Endothelial cell of umbilical vein (primary cell): ENCODE measurements around the gene NELFB. TPM values are rescaled to one million over a fixed set of nuclear protein-coding genes. Genes with fewer than 3 reads are reported as not detected.

Experiments used
- BruUV-seq: library from RNA; stranded (reverse); fragments of 400-500 nt; replicated peaks from 2 replicates; lab custom pipeline; 2021; lab: Mats Ljungman, UMichigan
- CTCF ChIA-PET: fragments of 300-600, 350-600 bp; sonication (Branson Sonifier 250); formaldehyde crosslinking; loops from one replicate; lab custom pipeline; 2021; ENCODE audit warnings: antibody characterized with exemption, inconsistent platforms; lab: Charles Lee
- POLR2A ChIA-PET: fragments of 300-600, 350-600 bp; sonication (Branson Sonifier 250); formaldehyde crosslinking; loops from one replicate; lab custom pipeline; 2021; ENCODE audit warnings: antibody characterized with exemption, inconsistent platforms; lab: Charles Lee
- DNase-seq: peaks from one replicate; pipeline ENCODE4 v3.0.0-alpha.2; 2011; ENCODE audit warnings: low read depth, low spot score
- FAIRE-seq: peaks from 2 replicates; lab custom pipeline; 2011; peaks lifted over from hg19 to GRCh38; lab: Jason Lieb, UNC
- H2AFZ ChIP-seq: 2 replicates; pipeline ENCODE4 v1.6.0; 2012; ENCODE audit warnings: low read depth, low read length, control low read depth, inconsistent platforms
- H3K27ac ChIP-seq: 2 replicates; pipeline ENCODE4 v1.5.1; 2011; ENCODE audit warnings: low read depth, mild to moderate bottlenecking, control low read depth, low read length, moderate library complexity; ENCODE audit not compliant: insufficient read depth
- H3K27me3 ChIP-seq, 2 experiments: 2 replicates each; pipeline versions ENCODE4 v1.6.0 to v1.6.1; 2011; ENCODE audit warnings: low read length in 2 of 2, mixed read lengths in 1 of 2; ENCODE audit not compliant: control insufficient read depth in 2 of 2, insufficient read depth in 2 of 2
- H3K36me3 ChIP-seq, 2 experiments: 2 replicates in 1 of 2; 3 replicates in 1 of 2; pipeline ENCODE4 v1.5.1; 2011; ENCODE audit warnings: low read length in 2 of 2, mild to moderate bottlenecking in 1 of 2, moderate library complexity in 1 of 2; ENCODE audit not compliant: control insufficient read depth in 2 of 2, insufficient read depth in 2 of 2; ENCODE audit errors: extremely low read depth in 1 of 2
- H3K4me1 ChIP-seq: 3 replicates; pipeline ENCODE4 v1.5.1; 2011; ENCODE audit warnings: mild to moderate bottlenecking, low read length; ENCODE audit not compliant: control insufficient read depth, insufficient read depth; ENCODE audit errors: extremely low read depth
- H3K4me2 ChIP-seq: 2 replicates; pipeline ENCODE4 v1.6.1; 2011; ENCODE audit warnings: low read length, control low read depth, mixed read lengths; ENCODE audit not compliant: insufficient read depth
- H3K4me3 ChIP-seq, 3 experiments: fragments of 200-600 bp in 1 of 3; sonication (generic), shearing (Covaris generic) in 1 of 3; replicated peaks in 1 of 3; 2 replicates each; pipeline ENCODE4 v1.5.1; 2011 to 2016; ENCODE audit warnings: control low read depth in 3 of 3, low read length in 3 of 3, mild to moderate bottlenecking in 2 of 3, inconsistent platforms in 1 of 3, low read depth in 1 of 3, moderate library complexity in 1 of 3; ENCODE audit not compliant: insufficient read depth in 1 of 3
- H3K79me2 ChIP-seq: 2 replicates; pipeline ENCODE4 v1.6.0; 2012; ENCODE audit warnings: low read length, inconsistent platforms; ENCODE audit not compliant: control insufficient read depth, insufficient read depth
- H3K9ac ChIP-seq: replicated peaks from 2 replicates; pipeline ENCODE3; 2011; ENCODE audit warnings: low read length, control low read depth; ENCODE audit not compliant: insufficient read depth; ENCODE audit errors: extremely low read depth
- H3K9me1 ChIP-seq: replicated peaks from 3 replicates; pipeline ENCODE4 v1.6.0; 2011; ENCODE audit warnings: mild to moderate bottlenecking, low read length; ENCODE audit not compliant: control insufficient read depth, insufficient read depth; ENCODE audit errors: extremely low read depth
- H3K9me3 ChIP-seq: replicated peaks from 2 replicates; pipeline ENCODE4 v1.5.1; 2012; ENCODE audit warnings: low read length, inconsistent platforms; ENCODE audit not compliant: control insufficient read depth, insufficient read depth
- H4K20me1 ChIP-seq: replicated peaks from 2 replicates; pipeline ENCODE3; 2011; ENCODE audit warnings: mild to moderate bottlenecking, low read length; ENCODE audit not compliant: control insufficient read depth, insufficient read depth; ENCODE audit errors: extremely low read depth
- EZH2 ChIP-seq: IDR thresholded peaks from 2 replicates; pipeline ENCODE4 v1.6.1; 2012; ENCODE audit warnings: borderline replicate concordance, low read depth, mild to moderate bottlenecking, moderate library complexity, low read length, inconsistent platforms; ENCODE audit not compliant: severe bottlenecking
- FOS ChIP-seq: IDR thresholded peaks from 2 replicates; pipeline ENCODE4 v1.6.1; 2011; ENCODE audit warnings: mild to moderate bottlenecking, low read length, moderate library complexity, borderline replicate concordance; ENCODE audit not compliant: insufficient read depth
- GATA2 ChIP-seq: IDR thresholded peaks from 2 replicates; pipeline ENCODE4 v1.7.0; 2011; ENCODE audit warnings: low read depth, mild to moderate bottlenecking, moderate library complexity, mixed read lengths, low read length; ENCODE audit not compliant: insufficient read length, insufficient read depth
- JUN ChIP-seq: IDR thresholded peaks from 2 replicates; pipeline ENCODE4 v1.6.1; 2011; ENCODE audit warnings: borderline replicate concordance, low read depth; ENCODE audit not compliant: insufficient read length, insufficient read depth
- MYC ChIP-seq: IDR thresholded peaks from one replicate; pipeline ENCODE4 v1.6.1; 2011; ENCODE audit warnings: mild to moderate bottlenecking, low read depth, low read length
- POLR2A ChIP-seq: IDR thresholded peaks from 2 replicates; pipeline ENCODE4 v1.6.1; 2012; ENCODE audit warnings: low read depth, mild to moderate bottlenecking, control low read depth, low read length
- POLR2AphosphoS5 ChIP-seq: IDR thresholded peaks from 2 replicates; pipeline ENCODE4 v1.6.1; 2012; ENCODE audit warnings: low read depth, mild to moderate bottlenecking, control low read depth, low read length, moderate library complexity; ENCODE audit not compliant: insufficient read depth
- dilution Hi-C: fragments of 300-500 bp; cut with MboI; formaldehyde crosslinking; loops from one replicate; pipeline ENCODE4 v1.15.0; 2019; ENCODE audit warnings: low sequenced_read_pairs; ENCODE audit not compliant: extremely low pct_ligation_motif_present
- intact Hi-C: fragments of 100-400 bp; cut with micrococcal nuclease; formaldehyde crosslinking; loops from one replicate; pipeline ENCODE4 v1.10.0; 2022
- polyA plus RNA-seq, 4 experiments: library from polyadenylated mRNA; depleted of rRNA in 3 of 4; stranded (reverse) in 3 of 4; unstranded in 1 of 4; fragments of >200 nt; gene quantifications; 2 replicates each; pipeline versions ENCODE4 v1.2.1 to v1.2.3, GENCODE V29; 2011 to 2012; ENCODE audit warnings: missing spikeins in 1 of 4
- total RNA-seq: library from RNA; stranded (reverse); gene quantifications from 2 replicates; pipeline ENCODE4 v1.2.3, GENCODE V29; 2021
- TF ChIP-seq, protein P1 (sequence below): IDR thresholded peaks from 2 replicates; pipeline ENCODE4 v1.6.1; 2011; ENCODE audit not compliant: insufficient read depth, insufficient read length
- TF ChIP-seq, protein P2 (sequence below), 2 donors: IDR thresholded peaks; 1 replicate in 1 of 2; 2 replicates in 1 of 2; pipeline ENCODE4 v1.5.1; 2011; ENCODE audit warnings: low read length in 2 of 2, mild to moderate bottlenecking in 2 of 2, moderate library complexity in 2 of 2, control low read depth in 1 of 2, inconsistent platforms in 1 of 2, low read depth in 1 of 2; ENCODE audit not compliant: insufficient read depth in 1 of 2; ENCODE audit errors: extremely low read depth in 1 of 2

NELFB gene
- total and polyA plus RNA-seq, 2 donors (not counting 3 experiments of a cell fraction or from before 2014, with no cell fraction given) = 62.3 to 76.1 TPM

DNA sequence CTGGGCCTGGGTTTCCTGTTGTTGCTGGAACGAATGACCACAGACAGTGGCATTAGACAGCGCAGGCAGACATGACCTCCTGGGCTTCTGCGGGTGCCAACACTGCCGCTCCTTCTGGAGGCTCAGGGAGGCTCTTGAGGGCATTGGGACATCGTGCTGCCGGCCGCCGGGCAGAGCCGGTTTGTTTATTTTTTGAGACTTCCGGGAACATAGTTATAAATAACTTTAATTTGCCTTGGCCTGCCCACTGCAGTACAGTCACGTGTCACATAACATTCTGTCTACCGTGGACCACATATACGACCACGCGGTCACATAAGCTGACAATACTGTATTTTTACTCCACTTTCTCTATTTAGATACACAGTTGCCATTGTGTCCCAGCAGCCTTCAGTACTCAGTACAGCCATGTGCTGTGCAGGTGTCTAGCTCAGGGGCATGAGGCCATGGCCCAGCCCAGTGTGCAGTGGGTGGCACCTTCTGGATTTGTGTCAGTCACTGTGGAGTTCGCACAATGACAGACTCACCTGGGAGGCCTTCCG, 14.2 kb downstream of the NELFB start:
- no TSS peak for BruUV-seq
- intact Hi-C loops (loop anchor here (1.0 to 2.0 kb wide), 3 partner anchors 8 to 69 kb away; partner anchors contain the start of genes NELFB, TOR4A and TPRN), dilution Hi-C loops (no loop called here)
- TF ChIP-seq POLR2AphosphoS5 (peak; percentile 4), FOS (no peak), POLR2A (no peak), GATA2 (no peak), JUN (no peak), EZH2 (no peak), MYC (no peak)
- TF ChIP-seq, protein P1, sequence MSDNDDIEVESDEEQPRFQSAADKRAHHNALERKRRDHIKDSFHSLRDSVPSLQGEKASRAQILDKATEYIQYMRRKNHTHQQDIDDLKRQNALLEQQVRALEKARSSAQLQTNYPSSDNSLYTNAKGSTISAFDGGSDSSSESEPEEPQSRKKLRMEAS = peak; percentile 68
- TF ChIP-seq, protein P2, sequence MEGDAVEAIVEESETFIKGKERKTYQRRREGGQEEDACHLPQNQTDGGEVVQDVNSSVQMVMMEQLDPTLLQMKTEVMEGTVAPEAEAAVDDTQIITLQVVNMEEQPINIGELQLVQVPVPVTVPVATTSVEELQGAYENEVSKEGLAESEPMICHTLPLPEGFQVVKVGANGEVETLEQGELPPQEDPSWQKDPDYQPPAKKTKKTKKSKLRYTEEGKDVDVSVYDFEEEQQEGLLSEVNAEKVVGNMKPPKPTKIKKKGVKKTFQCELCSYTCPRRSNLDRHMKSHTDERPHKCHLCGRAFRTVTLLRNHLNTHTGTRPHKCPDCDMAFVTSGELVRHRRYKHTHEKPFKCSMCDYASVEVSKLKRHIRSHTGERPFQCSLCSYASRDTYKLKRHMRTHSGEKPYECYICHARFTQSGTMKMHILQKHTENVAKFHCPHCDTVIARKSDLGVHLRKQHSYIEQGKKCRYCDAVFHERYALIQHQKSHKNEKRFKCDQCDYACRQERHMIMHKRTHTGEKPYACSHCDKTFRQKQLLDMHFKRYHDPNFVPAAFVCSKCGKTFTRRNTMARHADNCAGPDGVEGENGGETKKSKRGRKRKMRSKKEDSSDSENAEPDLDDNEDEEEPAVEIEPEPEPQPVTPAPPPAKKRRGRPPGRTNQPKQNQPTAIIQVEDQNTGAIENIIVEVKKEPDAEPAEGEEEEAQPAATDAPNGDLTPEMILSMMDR (IDR thresholded peaks at IDR 0.05; ENCODE audit: extremely low read depth in 1 of 2, insufficient read depth in 1 of 2, low read depth in 1 of 2, low read length in 2 of 2) = no peak
- ChIA-PET CTCF (interaction anchor here (0.9 to 1.3 kb wide), 3 partner anchors 15 to 33 kb away, joined by 3 to 9 read pairs (median 3); partner anchors contain the start of gene NELFB), POLR2A (interaction anchor here (0.8 to 1.4 kb wide), 2 partner anchors 27 to 29 kb away, joined by 5 to 7 read pairs; partner anchors contain the start of gene TUBB4B)
- H3K79me2 ChIP-seq = no peaks in the 10 kb centered on the region
- H3K27me3 ChIP-seq = no peaks in the 10 kb centered on the region
- H3K9me3 ChIP-seq = no peaks in the 10 kb centered on the region
- no peak overlapping the region for H3K4me3 ChIP-seq
- peak overlapping the region; percentile 47 for H3K27ac ChIP-seq
- peaks cover 22% of the 10 kb centered on the region for H3K4me1 ChIP-seq
- DNase-seq = peak; percentile 46
- H3K36me3 ChIP-seq = peaks cover 0 to 35% of the 10 kb centered on the region in 2 experiments
- H4K20me1 ChIP-seq = no peaks in the 10 kb centered on the region
- no peak overlapping the region for H2AFZ ChIP-seq
- no peaks in the 10 kb centered on the region for H3K9me1 ChIP-seq
- peak; percentile 70 for FAIRE-seq
- no peak overlapping the region for H3K4me2 ChIP-seq
- H3K9ac ChIP-seq = no peak overlapping the region
